Peyer's patch (tissue), 4 donors: ENCODE results near the gene KCNQ5.

ENCODE experiments used
- CTCF ChIP-seq, 6 experiments: fragments of 450-650 bp in 4 of 6; fragments of 200-600 bp in 2 of 6; sonication (generic) in 1 of 6; IDR thresholded peaks; one replicate each; pipeline ENCODE4 v1.5.1; 2017 to 2019; ENCODE audit warnings: antibody characterized with exemption in 6 of 6, mild to moderate bottlenecking in 3 of 6, moderate library complexity in 1 of 6
- POLR2A ChIP-seq, 2 donors: fragments of 450-650 bp; IDR thresholded peaks; one replicate each; pipeline ENCODE4 v1.5.1; 2017; ENCODE audit warnings: antibody characterized with exemption in 2 of 2, mild to moderate bottlenecking in 2 of 2, moderate library complexity in 2 of 2

- no peak for TF ChIP-seq CTCF (IDR thresholded peaks at IDR 0.05)
- no peak for TF ChIP-seq POLR2A (IDR thresholded peaks at IDR 0.05)
Measured at GRCh38 chr6:73006146-73006545, 384.3 kb downstream of the KCNQ5 start.
